Subcutaneous abdominal adipose tissue (tissue), 5 donors: ENCODE measurements around the gene TMEM217.

ENCODE experiments used
- H3K27ac ChIP-seq: one replicate; pipeline ENCODE4 v1.7.0; 2013; ENCODE audit warnings: low read depth, mild to moderate bottlenecking, inconsistent platforms, low read length, moderate library complexity
- H3K27me3 ChIP-seq, 5 donors: one replicate each; pipeline ENCODE4 v1.7.0; 2013; ENCODE audit warnings: low read length in 5 of 5, inconsistent platforms in 1 of 5; ENCODE audit not compliant: control insufficient read depth in 5 of 5, insufficient read depth in 4 of 5
- H3K36me3 ChIP-seq, 5 donors: one replicate each; pipeline ENCODE4 v1.7.0; 2013; ENCODE audit warnings: low read length in 5 of 5; ENCODE audit not compliant: control insufficient read depth in 5 of 5, insufficient read depth in 5 of 5
- H3K4me1 ChIP-seq, 5 donors: one replicate each; pipeline ENCODE4 v1.7.0; 2013; ENCODE audit warnings: low read length in 5 of 5, mild to moderate bottlenecking in 3 of 5, moderate library complexity in 1 of 5; ENCODE audit not compliant: control insufficient read depth in 5 of 5, insufficient read depth in 5 of 5
- H3K4me3 ChIP-seq, 5 donors: one replicate each; pipeline ENCODE4 v1.7.0; 2013; ENCODE audit warnings: low read length in 5 of 5, low read depth in 1 of 5
- H3K9ac ChIP-seq, 5 donors: one replicate each; pipeline ENCODE4 v1.7.0; 2013; ENCODE audit warnings: low read length in 5 of 5, mild to moderate bottlenecking in 4 of 5, moderate library complexity in 3 of 5
- H3K9me3 ChIP-seq, 5 donors: one replicate each; pipeline ENCODE4 v1.7.0; 2013; ENCODE audit warnings: low read length in 5 of 5; ENCODE audit not compliant: control insufficient read depth in 5 of 5
- donor health status: healthy.
- donor health status: healthy.
- donor health status: healthy.
- donor health status: healthy.
- donor health status: healthy.

TMEM217 gene

DNA sequence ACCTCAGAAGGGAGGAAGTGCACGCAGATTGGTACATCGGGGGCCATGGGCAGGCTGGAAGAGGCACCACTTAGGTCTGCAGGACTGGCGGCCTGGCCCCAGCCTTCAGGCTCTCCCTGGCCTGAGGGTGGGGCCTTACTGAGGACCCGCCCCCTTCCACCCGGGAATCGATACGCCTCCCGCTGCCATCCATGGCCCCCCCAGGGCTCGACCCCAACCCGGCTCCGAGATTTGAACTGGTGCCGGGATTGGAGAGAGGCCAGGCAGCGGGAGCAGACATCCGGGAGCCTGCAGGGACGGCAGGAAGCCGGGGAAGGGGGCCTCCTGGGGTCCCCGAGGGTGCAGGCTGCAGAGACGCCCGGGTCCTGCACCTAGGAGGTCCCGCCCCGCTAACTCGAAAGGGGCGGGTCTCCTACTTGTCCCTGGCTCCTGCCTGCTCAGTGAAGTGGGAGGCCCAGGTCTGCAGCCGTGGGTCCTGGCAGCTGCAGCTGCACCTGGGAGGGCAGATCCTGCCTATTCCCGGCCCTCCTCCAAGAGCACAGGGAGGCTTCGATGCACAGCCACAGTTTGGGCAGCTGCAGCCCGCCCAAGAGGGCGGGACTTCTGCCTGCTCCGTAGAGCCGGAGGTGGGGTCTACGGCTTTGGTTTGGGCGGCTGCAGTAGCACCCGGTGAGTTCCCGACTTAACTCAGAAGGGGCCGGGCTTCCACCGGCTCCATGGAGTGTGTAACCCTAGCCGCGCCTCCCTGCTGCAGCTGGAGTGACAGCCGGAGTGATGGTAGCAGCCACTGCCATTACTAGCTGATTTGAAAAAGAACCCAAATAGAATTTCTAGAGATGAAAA is 35.6 kb downstream of the TMEM217 start:
- Histone ChIP-seq H3K9ac (peak overlapping the region in 4 of 5 donors; percentile 32 to 77 (median 46)), H3K4me3 (peak overlapping the region; percentile 45 to 87 (median 77)), H3K36me3 (no peaks in the 10 kb centered on the region), H3K27ac (no peak overlapping the region), H3K9me3 (no peaks in the 10 kb centered on the region), H3K27me3 (no peaks in the 10 kb centered on the region), H3K4me1 (peaks cover 0 to 14% (median 12%) of the 10 kb centered on the region in 5 donors)

DNA sequence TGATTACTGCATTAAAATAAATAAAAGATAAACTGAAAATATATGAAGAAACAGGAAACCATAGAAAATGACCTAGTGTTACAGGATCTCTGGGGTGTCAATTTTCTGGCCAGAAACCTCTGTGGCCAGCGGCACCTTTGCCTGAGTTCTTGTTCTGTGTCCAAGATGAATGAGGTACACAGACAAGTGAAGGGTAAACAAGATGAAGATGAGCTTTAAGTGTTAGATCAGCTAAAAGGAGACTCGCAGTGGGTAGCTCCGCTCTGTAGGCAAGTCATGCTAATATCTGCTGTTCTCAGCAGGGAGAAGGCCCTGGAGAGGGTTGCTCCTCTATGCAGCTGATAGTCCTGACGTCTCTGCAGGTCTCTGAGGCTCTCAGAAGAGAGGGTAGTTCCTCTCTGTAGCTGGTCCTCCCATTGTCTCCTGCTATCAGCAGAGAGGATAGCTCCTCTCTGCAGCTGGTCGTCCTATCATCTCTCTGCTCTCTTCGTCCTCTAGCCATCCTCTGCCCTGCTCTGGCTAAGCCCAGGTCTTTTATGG is 36.3 kb downstream of the TMEM217 start:
- H3K27ac ChIP-seq: no peak overlapping the region
- H3K9me3 ChIP-seq: no peaks in the 10 kb centered on the region
- H3K4me1 ChIP-seq: peaks cover 0 to 14% (median 12%) of the 10 kb centered on the region in 5 donors
- H3K36me3 ChIP-seq: no peaks in the 10 kb centered on the region
- H3K4me3 ChIP-seq: peak overlapping the region; percentile 45 to 87 (median 77)
- H3K9ac ChIP-seq: peak overlapping the region in 2 of 5 donors; percentile 58 to 77
- no peaks in the 10 kb centered on the region for H3K27me3 ChIP-seq

DNA sequence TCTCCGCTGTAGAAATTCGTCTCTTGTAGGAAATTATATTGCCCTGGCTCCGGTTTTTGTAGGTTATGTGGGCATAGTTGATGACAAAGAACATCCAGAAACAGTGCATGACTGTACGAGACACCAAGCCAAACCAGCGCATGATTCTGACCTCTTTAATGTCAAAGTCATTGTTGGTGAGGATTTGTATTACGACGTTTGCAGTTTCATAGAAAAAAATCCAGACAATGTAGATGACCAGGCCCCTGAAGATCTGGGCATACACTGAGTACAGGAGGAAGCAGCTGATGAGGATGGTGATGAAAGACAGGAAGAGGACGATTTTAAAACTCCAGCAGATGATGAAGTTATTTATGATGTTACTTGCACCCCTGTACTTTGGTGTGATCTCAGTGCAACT is 39.4 kb downstream of the TMEM217 start:
- H3K27me3 ChIP-seq: no peaks in the 10 kb centered on the region
- H3K4me1 ChIP-seq: peaks cover 0 to 14% (median 12%) of the 10 kb centered on the region in 5 donors
- H3K27ac ChIP-seq: no peak overlapping the region
- no peak overlapping the region for H3K4me3 ChIP-seq
- H3K9me3 ChIP-seq: no peaks in the 10 kb centered on the region
- H3K36me3 ChIP-seq: no peaks in the 10 kb centered on the region
- H3K9ac ChIP-seq: no peak overlapping the region

DNA sequence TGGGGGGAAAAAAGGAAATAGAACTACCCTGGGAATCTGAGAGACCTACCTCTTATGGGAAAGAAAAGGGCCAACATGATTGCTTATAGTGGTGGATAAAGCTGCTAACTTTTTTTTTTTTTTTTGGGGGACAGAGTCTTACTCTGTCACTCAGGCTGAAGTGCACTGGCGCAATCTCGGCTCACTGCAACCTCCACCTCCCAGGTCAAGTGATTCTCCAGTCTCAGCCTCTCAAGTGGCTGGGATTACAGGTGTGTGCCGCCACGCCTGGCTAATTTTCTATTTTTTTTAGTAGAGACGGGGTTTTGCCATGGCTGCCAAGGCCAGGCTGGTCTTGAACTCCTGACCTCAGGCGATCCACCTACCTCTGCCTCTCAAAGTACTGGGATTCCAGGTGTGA is 39.9 kb downstream of the TMEM217 start:
- Histone ChIP-seq H3K4me1 (peaks cover 0 to 14% (median 12%) of the 10 kb centered on the region in 5 donors), H3K27me3 (no peaks in the 10 kb centered on the region), H3K9ac (no peak overlapping the region), H3K4me3 (no peak overlapping the region), H3K36me3 (no peaks in the 10 kb centered on the region), H3K27ac (no peak overlapping the region), H3K9me3 (no peaks in the 10 kb centered on the region)

DNA sequence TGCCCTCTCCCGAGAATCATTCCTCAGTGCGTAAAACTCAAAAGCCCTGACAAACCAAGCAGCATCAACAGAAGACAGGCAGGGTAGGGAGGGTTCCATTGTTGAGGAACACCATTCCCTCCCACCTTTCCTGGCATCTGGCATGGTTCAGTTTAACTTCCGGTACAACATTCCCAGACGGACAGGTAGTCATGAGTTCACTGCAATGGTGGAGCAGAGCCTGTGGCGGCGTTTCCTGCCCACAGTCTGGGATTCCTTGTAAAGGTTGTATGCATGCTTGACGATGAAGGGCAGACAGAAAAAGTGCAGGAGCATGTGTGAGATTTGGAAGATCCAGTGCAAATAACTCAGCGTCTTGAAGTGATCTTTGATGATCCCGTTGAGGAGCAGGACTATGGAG is 45.7 kb downstream of the TMEM217 start:
- no peaks in the 10 kb centered on the region for H3K27me3 ChIP-seq
- H3K9ac ChIP-seq: no peak overlapping the region
- no peaks in the 10 kb centered on the region for H3K9me3 ChIP-seq
- no peak overlapping the region for H3K4me3 ChIP-seq
- H3K4me1 ChIP-seq: peaks cover 0 to 3% (median 0%) of the 10 kb centered on the region in 5 donors
- H3K27ac ChIP-seq: no peak overlapping the region
- H3K36me3 ChIP-seq: no peaks in the 10 kb centered on the region

DNA sequence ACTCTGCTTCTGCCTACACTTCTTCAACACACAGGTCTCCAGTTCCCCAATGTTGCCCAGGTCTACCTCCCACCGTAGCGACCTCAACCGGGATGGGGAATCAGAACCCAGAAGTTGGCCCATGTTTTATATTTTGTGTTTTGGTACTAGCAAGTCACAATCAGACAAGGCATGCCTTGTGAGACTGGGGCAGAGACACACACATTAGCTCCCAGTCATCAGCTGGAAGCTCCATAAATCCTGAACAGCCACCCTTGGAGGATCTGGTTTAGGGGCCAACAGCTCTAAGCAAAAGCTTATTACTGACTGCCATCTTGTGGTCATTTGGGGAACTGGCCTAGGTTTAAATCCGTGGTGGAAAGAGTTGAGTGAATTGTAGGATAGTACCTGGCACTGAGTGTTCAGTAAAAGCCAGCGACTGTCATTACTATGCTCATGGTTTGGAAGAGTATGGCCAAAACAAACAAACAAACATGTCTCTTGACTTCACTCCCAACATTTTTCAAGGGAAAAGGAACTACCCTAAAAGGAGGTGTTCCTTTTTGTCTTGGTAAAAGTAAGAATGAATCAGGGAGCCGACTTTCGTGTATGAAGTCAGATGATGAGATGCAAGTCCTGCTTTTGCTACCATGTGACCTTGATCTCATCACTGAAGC is 47.5 kb downstream of the TMEM217 start:
- H3K36me3 ChIP-seq: no peaks in the 10 kb centered on the region
- H3K27ac ChIP-seq: no peak overlapping the region
- H3K9ac ChIP-seq: no peak overlapping the region
- no peak overlapping the region for H3K4me3 ChIP-seq
- H3K4me1 ChIP-seq: peaks cover 0 to 3% (median 0%) of the 10 kb centered on the region in 5 donors
- H3K9me3 ChIP-seq: no peaks in the 10 kb centered on the region
- H3K27me3 ChIP-seq: no peaks in the 10 kb centered on the region

DNA sequence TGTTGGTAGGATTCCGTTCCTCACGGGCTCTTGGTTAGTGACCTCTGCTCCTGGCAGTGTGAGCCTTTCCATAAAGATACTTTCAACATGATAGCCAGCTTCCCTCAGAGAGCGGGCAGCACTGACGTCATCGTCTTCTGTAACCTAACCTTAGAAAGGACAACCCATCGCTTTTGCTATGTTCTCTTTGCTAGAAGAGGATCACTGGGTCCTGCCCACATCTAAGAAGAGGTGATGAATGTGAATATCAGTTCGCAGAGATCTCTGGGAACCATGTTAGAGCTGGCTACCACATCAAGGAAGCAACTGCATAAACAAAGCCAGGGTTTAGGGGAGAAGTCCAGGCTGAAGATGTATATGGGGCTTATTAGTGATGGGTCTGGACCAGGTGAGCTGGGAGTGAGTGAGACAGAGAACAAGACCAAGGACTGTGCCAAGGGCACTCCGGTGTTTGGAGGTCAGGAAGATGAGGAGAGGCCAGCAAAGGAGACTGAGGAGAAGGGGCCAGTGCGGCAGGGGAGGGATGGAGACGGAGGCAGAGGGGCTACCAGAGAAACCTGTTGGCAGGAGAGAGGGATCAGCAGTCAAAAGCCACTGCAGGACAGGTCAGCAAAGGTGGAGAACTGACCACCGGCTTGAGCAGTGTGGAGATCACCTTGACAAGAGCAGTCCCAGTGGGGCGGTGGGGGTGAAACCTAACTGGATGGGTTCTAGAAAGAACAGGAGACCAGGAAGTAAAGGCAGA is 48.3 kb downstream of the TMEM217 start:
- H3K36me3 ChIP-seq: no peaks in the 10 kb centered on the region
- H3K9ac ChIP-seq: no peak overlapping the region
- no peaks in the 10 kb centered on the region for H3K9me3 ChIP-seq
- H3K4me1 ChIP-seq: peaks cover 0 to 3% (median 0%) of the 10 kb centered on the region in 5 donors
- H3K4me3 ChIP-seq: no peak overlapping the region
- H3K27me3 ChIP-seq: no peaks in the 10 kb centered on the region
- H3K27ac ChIP-seq: no peak overlapping the region

DNA sequence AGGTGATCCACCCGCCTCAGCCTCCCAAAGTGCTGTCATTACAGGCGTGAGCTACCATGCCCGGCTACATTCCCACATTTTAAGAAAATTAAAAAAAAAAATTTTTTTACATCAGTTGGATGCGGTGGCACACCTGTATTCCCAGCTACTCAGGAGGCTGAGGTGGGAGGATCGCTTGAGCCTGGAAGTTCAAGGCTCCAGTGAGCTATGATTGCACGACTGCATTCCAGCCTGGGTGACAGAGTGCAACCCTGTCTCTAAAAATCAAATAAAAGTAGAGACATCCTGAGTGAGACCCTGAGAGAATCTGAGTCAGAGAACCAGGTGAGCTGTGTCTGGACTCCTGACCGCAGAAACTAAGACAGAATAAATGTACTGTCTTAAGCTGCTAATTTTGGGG is 49.2 kb downstream of the TMEM217 start:
- H3K4me1 ChIP-seq: peaks cover 0 to 3% (median 0%) of the 10 kb centered on the region in 5 donors
- H3K27me3 ChIP-seq: no peaks in the 10 kb centered on the region
- no peaks in the 10 kb centered on the region for H3K36me3 ChIP-seq
- H3K9ac ChIP-seq: no peak overlapping the region
- H3K4me3 ChIP-seq: no peak overlapping the region
- H3K27ac ChIP-seq: no peak overlapping the region
- H3K9me3 ChIP-seq: no peaks in the 10 kb centered on the region

DNA sequence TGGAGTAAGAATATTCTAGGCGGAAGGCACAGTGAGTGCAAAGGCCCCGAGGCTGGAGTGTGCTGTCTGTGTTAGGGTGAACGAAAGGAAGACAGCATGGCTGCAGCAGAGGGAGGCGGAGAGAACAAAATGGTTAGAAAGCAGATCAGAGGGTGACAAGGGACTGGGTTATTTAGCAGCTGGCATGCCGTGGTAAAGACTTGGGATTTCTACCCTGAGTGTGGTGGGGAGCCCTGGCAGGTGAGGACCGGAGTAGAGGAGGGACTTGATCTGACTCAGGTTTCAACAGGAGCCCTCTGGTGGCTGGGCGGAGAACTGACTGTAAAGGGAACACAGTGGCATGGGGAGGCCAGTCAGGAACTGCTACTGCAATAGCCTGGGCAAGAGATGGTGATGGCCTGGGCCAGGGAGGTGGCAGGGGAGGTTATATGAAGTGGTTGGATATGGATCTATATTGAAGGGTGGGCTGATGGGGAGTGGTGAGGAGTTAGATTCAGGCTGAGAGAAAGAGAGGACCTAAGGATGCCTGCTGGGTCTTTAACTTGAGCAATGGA is 50.0 kb downstream of the TMEM217 start:
- no peak overlapping the region for H3K4me3 ChIP-seq
- H3K27ac ChIP-seq: no peak overlapping the region
- no peaks in the 10 kb centered on the region for H3K27me3 ChIP-seq
- no peak overlapping the region for H3K9ac ChIP-seq
- peaks cover 0 to 3% (median 0%) of the 10 kb centered on the region in 5 donors for H3K4me1 ChIP-seq
- H3K36me3 ChIP-seq: no peaks in the 10 kb centered on the region
- H3K9me3 ChIP-seq: no peaks in the 10 kb centered on the region
